Midbrain (tissue), 1 donor: ENCODE results near the gene RNF38.
"Not testable (repeated sequence)": the region's sequence is repeated elsewhere in the genome, so short reads cannot be mapped to it uniquely, and the experiment has no call there.

Experiments
- DNase-seq: peaks from one replicate; lab custom pipeline; 2025; lab: John Stamatoyannopoulos, UW

RNF38 gene

GRCh38 chr9:36336131-36336907 lies 63.8 kb downstream of the RNF38 start:
- no peak for DNase-seq

GRCh38 chr9:36332006-36332405 lies 68.1 kb downstream of the RNF38 start:
- DNase-seq, result no peak

DNA sequence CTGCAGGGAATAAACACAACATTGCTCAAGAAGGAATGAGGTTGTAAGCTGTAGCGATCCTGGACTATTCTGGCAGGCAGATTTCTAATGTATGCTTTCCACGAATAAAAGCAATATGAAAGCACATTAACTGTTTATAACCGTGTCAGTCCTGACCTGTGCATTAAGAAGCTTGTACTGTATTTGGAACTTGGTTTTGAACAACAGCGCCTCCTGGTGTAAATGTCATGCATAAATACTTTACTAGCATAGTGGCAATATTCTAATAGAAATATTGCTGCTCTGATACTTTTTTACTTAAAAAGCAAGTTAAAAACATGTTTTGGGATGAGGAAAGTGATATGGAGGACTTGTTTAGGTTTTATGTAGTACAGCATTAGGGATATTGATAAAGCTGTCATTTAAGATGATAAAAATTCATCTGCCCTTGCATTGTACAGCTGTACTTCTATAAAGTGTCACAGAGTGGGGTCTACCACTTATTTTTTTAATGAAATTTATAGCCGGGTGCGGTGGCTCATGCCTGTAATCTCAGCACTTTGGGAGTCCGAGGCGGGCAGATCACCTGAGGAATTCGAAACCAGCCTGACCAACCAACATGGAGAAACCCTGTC lies 71.2 kb downstream of the RNF38 start:
- DNase-seq, result peak; percentile 76

DNA sequence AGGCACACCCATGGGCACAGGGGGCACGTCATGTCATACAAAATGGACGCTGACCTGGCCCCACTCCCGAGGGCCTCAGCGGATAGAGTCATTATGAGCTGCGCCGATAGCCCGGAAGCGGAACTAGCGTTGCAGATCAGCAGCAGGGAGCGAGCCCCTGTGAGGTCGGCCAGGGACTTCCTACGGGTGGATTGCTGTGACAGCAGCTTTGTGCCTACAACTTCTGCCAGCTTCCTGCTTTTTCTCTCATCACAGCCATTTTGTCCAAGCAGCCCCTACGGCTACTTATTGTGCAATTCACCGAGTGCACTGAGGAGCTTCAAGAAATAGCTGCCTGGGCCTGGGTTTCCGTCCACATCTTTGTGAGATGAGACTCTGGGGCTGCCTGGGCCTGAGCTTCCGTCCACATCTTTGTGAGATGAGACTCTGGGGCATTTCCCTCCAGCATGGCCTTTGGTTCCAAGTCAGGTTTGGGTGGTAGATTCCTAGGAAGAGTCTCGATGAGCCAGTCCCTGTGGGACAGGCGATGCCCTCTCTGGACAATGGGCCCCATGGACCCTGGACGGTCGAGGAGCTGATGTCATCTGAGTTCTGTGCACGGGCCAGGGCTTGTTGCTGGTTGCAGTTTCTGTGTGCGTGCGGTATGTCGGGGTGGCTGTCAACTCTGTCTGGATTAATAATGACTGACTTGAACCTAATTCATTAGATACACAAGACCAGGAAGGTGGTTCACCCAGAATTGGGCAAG lies 74.8 kb downstream of the RNF38 start:
- DNase-seq, result no peak

DNA sequence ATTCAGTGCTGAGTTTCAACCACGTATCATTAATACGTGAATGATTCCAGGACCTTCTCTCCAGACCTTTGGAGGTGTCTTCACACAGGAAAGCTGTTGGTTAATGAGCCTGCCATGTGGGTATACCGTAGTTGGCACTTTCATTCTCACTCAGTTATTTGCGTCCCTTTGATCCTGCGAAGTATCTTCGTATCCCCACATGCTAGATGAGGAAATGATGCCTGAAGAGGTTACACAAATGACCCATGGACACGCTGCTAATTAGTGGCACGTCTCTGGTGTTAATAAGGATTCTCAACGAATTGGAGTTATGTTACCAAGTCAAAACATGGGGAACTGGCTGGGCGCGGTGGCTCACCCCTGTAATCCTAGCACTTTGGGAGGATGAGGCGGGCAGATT lies 76.1 kb downstream of the RNF38 start:
- no peak for DNase-seq

DNA sequence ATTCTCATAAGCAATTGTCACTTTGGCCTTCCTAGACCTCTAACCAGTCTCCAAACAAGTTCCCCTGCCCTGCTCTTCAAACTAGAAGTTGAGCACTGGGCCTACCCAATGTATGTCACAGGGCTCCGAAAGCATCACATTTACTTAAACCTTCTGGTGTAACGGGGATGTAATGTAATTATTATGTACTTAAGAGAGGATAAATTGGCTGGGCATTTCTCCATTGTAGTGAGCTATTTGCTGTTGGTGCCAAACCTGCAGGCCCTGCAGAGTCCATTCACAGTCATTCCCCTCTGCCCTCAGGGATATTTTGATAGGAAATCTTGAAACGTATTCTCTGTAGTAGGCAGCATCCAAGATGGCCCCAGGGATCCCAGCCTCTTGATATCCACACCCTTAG lies 77.6 kb downstream of the RNF38 start:
- DNase-seq, result no peak

GRCh38 chr9:36321903-36322302 lies 78.2 kb downstream of the RNF38 start:
- not testable (repeated sequence) for DNase-seq

DNA sequence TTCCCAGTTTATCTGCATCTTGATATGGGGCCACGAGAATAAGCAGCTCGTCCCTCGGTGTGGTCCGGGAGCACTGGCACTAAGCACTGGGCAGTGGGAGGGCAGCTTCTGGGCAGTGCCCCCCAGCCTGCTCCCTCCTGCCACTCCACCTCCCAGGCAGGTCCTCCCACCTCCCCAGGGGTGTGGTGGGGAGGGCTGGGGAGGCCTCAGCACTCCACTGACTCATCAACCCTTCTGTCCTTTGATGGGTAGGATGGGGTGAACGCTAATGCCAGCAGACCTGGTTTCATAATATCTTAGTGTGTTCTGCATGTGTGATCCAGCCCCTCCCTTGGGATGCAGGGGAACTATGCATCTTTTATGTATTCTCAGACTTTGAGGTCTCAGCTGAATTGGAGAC lies 79.6 kb downstream of the RNF38 start:
- DNase-seq, result no peak

DNA sequence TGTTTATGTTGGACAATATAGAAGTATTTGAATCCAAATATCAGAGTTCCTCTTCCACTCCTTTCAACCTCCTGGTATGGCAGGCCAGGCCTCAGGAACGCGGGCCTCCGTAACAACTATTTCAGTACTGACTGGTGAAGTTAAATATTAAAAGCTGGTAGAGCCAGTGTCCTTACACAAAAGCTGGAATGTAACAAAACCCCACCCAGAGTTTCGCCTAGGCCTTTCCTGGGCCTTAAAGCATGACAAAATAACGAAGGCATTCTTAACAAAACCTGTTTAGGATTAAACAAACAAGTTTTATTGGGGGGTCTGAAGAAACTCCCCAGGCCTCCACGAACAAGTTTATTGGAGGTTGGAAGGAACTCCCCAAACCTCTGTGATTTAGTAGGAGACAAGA lies 80.3 kb downstream of the RNF38 start:
- DNase-seq, result no peak

DNA sequence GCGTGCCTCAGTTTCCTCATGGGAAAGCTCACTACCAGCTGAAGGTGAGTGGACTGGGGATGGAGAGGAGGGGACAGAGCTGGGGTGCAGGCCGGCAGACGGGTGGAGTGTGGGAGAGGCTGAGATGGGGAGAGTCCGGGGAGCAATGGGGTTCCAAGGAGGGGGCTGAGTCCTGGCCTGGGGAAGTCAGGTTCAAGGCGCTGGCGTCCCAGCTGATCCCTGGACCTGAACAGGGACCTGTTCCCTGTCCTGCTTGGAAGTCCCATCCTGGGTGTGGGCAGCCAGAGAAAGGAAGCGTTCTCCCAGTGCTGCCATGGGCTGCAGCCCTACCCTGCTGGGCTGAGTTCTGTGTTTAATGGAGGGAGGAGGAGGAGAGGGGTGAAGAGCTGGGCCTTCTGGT lies 80.9 kb downstream of the RNF38 start:
- no peak for DNase-seq

- DNase-seq, result no peak
These were observed 81.8 kb downstream of the RNF38 start for GRCh38 chr9:36318212-36318802.

DNA sequence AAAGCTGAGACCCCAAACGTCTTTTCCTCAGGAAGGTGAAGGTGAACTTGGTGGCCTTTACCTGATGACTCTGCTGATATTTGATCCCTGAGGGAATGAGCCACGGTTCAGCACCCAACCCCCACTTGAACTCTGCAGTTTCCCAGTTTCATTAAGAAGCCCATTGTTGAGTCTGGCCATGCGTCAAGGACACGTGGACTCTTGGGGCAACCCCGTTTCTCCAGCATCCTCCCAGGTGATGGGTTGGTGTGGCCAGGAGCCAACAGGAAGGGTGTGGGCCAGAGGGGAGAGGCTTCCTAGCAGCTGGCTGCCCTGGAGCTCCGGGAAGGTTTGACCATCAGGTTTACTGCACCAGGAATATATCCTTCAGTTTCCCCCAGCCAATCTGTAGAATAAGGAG lies 82.3 kb downstream of the RNF38 start:
- no peak for DNase-seq

- peak; percentile 89 for DNase-seq
These were observed 83.3 kb downstream of the RNF38 start for GRCh38 chr9:36316611-36317317.

GRCh38 chr9:36316049-36316448 lies 84.0 kb downstream of the RNF38 start:
- no peak for DNase-seq

GRCh38 chr9:36315283-36315682 lies 84.8 kb downstream of the RNF38 start:
- DNase-seq, result no peak

GRCh38 chr9:36314740-36315139 lies 85.3 kb downstream of the RNF38 start:
- DNase-seq, result no peak

- DNase-seq, result no peak
These were observed 93.4 kb downstream of the RNF38 start for GRCh38 chr9:36306471-36307306.

GRCh38 chr9:36304366-36304765 lies 95.7 kb downstream of the RNF38 start:
- DNase-seq, result not testable (repeated sequence)

GRCh38 chr9:36301227-36301626 lies 98.8 kb downstream of the RNF38 start:
- DNase-seq, result no peak

DNA sequence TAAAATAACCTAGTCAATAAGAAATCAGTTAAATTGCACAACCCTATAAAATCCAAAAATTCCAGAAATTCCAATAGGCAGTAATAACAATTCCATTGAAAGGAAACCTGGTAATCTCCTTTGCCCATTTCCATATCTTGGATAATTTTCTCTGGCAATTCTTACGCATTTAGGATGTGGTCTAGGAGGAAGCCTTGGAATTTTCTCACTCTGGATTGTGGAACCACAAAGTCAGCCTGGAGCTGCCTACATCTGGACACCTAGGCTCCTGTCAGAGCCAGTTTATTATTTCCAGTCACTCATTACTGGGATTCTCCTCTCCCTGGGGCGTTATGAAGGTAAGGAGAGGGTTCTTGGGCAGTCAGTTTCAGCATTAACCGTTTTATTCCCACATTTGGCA lies 101.5 kb downstream of the RNF38 start:
- no peak for DNase-seq

GRCh38 chr9:36297798-36298197 lies 102.3 kb downstream of the RNF38 start:
- no peak for DNase-seq
